NCI-H446 (cell line): Measurements from ENCODE around the gene ASTN2.

Experiments
- DNase-seq, 2 experiments: peaks; one replicate each; lab custom pipeline; 2025; lab: John Stamatoyannopoulos, UW

ASTN2 gene

DNA sequence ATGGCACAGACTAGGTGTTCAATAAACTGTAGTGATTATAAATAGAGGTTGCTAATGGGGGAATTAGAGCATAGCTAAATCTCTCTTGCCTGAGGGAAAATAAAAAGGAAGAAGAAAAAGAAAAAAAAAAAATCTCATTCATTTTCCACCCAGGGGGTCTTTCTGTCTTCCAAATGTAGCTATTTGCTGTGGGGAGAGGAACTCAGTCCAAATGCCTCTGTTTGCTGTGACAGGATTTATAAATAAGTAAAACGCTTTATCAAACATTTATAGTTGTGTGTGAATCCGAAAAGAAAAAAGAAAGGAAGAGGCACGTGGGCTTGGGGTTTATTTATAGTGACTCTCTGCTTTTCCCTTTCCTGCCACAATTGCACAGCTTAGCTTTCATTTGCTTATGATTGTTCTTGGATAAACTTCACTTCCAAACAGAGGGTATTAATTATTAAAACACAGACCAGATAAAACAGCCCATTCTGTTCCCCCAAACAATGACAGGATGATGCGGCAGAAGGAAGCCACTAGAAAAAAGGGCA lies 245.7 kb downstream of the ASTN2 start:
- DNase-seq = no peak

DNA sequence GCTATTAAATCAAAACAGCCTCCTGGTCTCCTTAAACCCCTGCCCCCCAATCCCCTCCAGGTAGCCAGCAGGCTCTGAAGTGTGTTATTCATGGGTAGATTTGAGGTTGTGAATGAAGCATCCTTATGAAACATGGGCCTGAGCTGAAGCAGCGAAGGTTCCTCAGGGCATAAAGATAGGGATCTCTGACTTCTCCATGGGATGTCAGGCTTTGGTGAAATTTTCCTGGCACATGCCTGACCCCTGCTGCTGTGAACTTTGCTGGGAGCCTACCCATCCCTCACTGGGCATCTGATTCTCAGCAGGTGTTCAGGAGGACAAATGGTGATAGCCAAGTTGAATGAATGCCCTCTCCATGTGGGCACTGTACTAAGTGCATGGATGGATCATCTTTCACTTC lies 250.3 kb downstream of the ASTN2 start:
- DNase-seq = no peak

DNA sequence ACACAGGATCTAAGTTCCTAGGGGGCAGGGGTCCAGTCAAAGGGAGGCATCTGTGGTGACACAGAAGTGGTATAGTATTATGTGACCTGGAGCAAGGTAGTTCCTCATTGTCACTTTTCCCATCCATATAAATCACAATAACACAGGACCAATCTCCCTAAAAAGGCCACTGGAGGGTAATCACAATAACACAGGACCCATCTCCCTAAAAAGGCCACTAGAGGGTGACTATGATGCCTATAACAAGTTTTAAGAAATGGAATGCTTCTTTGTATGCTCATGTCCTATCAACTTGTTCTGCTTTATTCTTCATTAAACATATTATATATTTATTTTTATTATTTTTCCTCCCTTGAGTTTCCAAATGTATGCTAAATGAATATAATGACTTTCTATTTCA lies 254.6 kb downstream of the ASTN2 start:
- peak in 1 of 2 experiments; percentile 9 for DNase-seq

DNA sequence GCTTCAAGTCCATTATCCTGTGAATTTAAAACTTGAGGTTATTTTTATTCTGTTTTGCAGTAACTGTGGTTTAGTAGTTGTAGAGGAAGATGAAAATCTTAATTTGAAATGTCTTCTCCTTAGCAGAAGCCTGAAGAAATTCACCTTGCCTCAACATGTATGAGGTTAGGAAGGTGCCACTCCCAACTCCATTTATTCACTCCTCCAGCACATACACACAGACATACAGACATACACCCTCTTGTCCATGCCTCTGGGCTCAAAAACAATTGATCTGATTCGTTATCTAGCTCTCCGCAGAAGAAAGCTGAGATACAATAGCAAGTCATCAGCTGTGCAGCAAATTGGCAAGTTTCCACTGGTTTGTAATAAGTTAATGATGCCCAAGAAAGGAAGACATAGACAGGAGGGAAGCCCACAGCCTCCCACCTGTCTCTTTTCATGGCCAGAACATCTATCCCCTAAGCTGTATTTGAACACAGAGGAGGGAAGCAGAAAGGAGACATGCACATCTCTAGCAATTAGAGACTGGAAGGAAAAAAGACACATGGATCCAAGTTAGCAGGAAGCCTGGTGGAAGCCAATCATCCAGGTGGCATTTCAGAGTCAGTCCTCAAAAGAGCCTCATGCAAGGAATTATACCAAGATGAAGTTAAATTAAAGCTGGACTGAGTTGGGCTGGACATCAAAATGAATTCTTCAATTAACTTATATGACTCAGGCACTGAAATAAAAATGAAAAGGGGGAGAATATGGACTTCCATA lies 257.9 kb downstream of the ASTN2 start:
- DNase-seq = peak in 1 of 2 experiments; percentile 33

DNA sequence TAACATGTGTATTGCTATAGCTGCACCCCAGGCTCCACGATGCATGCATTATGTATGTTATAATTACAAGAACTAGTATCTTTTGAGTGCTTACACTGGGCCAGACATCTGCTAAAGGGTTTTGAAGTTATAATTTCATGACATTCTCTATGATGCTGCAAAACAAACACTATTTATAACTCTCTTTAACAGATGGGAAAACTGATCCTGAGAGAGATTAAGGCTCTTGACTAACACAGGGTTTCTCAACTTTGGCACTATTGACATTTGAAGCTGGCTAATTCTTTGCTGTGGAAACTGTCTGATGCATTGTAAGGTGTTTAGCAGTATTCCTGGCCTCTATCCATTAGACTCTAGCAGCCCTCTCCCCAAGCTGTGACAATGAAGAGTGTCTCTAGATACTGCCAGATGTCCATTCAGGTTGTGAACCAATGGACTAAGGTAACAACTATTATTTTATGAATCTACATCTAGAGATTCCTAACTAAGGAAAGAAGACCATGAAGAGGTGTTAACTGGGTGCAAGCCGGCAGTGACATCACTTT lies 258.6 kb downstream of the ASTN2 start:
- peak; percentile 24 to 28 for DNase-seq

DNA sequence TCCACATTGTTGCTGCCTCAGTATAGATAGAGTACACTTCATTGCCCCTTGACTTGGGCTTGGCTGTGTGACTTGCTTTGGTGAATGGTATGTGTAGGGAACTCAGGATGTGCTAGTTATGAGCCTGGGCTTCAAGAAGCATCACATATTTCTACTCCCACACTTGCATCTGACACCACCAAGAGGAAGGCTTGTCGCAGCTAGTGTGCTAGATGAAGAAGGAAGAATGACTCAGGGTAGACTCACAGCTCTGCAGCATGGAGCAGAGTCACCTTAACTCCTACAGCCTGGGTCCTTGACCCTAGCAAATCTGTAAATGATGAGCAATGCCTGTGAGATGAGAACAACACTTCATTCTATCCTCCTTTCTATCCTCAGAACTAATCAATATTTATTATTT lies 261.8 kb downstream of the ASTN2 start:
- no peak for DNase-seq

DNA sequence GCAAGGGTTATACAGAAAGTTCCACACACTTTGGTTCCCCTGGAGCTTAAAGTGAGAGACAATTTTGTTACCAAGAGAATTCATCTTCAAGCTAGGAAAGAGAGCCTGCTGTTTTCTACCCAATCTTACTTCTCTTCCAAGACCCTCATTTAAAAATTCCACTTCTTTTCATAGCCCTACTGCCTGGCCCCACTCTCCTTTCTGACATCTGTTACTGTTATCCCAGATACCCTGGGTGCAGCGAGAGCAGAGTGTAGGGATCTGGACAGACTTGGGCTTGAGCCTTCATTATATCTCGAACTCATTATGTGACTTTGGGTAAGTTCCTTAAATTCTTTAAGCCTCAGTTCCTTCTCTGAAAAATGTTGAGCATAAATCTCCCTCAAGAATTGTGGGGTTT lies 263.1 kb downstream of the ASTN2 start:
- no peak for DNase-seq

DNA sequence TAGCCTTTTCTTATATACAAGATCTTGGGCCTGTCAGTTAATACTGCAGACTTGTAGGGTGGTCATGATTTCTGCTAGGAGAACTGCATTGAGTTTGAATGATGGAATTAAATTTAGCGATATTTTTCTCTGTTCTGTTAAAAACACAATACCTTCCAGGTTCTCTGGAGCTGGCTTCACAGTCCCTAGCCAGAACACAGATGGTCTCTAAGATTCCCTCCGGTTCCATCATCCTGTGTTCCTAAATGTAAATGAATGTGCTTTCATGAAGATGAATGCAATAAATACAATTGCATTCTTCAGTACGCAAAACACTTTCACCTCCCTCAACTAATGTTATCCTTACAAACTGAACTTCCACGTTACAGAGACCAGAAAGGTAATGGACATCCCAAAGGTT lies 264.9 kb downstream of the ASTN2 start:
- no peak for DNase-seq

DNA sequence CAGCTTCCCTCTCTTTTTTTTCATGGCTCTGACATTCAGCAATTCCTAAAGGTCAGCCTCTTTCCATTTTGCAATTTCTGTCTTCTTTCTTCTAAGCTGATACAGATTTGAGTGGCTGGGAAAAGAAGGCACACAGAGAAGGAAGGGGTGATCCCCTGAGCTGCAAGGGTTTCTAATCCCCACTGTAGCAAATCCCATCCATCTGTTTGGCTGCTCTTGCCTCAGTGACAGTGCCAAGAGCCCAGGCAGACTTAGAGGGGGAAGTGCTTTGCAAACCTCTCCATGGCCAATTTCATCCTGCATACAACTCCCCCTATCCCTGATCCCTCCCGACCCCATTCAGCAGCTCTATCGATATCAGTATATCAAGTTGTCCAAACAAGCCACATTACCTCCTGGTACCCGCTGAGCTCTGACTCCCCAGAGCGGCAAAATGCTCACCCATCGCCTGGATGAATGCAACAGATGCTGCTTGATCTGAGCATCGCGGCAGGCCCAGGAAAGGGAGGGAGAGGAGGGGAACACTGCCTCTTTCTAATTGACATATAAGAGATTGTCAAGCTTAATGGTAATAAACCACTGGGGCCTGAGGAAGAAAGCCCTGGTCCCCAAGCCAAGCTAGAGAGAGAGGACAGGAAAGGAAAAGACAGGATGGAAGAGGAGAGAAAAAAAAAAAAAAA lies 268.9 kb downstream of the ASTN2 start:
- peak in 1 of 2 experiments; percentile 67 for DNase-seq

DNA sequence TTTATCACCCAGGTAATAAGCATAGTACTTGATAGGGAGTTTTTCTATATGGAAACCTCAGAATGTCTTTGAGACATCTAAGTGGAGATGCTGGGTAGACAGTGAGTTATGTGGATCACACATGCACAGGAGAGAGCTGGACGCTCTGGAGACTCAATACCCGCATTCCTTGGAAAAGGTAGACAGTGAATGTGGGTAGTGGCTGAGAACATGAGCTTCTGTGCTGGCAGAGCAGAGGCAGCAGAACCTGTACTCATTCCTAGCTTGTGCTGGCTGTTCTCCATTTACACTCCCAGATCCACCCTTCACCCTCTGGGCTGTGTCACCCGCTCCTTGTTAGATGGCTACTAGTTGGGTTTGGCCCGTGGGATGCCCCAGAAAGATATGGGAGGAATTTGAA lies 269.8 kb downstream of the ASTN2 start:
- DNase-seq = no peak

DNA sequence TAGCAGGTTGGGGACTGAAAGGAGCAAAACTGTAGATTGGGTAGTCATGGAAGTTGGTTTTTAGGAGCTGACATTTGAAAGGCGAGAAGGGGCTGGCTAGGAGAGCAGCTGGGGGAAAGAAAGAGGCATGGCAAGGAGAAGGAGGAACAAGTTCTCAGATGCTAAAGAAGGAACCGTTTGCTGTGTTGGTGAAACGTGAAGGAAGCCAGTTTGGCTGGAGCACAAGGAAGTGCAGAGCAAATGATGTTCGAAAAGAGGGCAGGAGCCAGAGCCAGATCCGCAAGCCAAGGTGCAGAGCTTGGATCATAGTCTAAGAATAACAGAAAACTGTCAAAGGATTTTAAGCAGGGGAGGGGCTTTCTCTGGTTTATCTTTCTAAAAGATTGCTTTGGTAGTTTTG lies 276.6 kb downstream of the ASTN2 start:
- peak in 1 of 2 experiments; percentile 35 for DNase-seq

DNA sequence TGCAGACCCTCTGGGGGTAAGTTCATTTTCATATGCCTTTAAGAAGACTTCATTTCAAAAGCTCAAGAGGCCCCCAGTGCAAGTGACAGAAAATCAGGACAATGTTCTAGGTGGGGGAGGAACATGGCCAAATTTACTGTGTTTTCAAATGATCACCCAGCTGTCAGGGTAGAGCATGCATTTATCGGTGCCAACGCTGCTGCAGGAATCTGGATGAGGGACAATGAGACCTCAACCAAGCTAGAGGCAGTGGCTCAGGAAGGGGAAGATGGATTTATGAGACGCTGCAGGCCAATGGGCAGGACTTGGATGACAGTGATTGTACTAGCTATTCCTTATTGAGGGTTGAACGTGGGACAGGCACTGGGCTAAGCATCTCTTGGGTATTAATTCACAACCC lies 278.4 kb downstream of the ASTN2 start:
- peak; percentile 32 to 73 for DNase-seq

DNA sequence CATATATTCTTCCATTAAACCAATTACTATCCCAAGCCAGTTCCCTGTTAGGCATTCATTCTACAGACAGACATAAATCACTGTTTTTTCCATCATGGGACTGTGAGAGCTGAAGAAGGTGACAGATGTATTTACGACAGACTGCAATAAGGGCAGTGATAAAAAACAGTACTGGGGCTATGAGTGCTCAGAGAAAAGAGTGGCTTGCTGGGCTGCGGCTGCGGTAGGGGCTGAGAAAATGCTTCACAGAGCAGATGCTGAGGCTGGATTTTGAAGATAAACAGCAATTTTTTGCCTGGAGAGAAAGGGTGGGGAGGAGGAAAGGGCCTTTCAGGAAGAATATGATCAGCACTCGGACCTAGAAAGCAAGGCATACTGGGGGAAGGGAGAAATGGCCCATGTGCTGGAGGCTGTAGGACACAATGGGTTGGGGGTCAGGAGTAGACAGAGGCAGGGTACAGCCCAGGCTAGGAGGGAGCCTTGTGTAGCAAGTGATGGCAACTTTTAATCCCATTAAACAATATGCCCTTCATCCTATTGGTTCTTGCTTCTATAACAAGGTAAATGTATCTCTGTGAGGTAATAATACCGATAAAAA lies 279.3 kb downstream of the ASTN2 start:
- no peak for DNase-seq

DNA sequence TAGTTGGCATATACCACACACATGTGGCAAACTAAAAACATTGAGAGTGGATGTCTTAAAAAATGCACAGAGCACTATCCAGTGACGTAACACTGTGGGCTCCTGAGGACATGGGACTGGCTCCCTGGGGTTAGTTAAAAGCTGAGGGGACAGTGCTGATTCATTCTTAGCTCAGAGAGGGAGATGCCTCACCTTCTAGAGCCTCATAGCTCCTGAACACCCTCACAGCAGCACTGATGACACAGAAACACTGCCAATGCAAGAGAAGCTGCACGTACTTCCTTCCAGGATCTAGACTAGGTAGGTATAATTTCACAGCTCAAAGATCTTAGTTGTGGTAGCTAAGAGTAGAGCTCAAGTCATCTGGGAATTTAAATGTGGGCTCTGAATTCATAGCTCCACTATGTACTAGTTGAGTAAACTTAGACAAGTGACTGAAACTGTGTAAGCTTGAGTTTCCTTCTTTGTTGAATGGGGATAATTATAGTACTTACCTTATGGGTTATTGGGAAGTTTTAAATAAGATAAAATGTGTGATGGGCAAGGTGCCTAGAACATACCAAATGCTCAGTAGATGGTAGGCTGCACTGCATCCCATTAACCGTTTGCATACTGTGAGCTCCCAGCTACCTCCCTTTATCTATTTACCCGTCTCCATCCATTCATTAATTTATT lies 279.9 kb downstream of the ASTN2 start:
- DNase-seq = no peak

DNA sequence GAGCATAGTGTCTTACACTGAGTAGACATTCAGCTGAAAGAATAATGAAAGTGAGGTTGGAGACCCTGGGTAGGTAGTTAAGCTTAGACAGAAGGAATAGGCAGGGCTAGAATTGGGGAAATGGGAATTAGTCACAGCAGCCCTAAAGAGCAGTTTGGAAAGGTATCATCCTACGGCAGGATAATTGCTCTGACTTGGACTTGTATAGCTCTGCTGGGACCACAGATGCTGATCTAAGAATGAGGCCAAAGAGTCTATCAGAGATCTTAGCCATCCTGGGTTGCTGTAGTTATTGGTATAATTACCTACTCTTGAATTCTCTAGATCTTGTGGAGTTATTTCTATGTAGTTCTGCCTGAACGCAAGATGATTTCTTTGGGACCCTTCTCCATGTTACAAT lies 288.0 kb downstream of the ASTN2 start:
- DNase-seq = no peak

DNA sequence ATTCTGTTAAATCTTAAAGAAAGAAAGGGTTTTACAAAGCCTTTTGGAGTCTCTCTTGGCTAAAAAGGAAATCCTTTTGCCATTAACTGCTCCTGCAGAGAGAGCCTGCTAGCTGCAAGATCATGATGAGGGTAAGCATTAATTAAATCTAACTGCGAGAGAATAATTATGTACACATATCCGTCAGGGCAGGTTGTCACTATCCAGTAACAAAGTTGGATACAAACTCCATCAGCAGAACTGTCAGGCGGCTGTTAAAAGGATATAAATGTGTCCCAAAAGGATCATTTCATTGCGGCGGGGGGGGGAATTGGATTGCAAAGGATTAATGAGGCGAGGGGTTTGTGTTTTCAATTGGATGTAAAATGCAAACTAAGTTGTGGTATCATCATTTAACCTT lies 289.3 kb downstream of the ASTN2 start:
- DNase-seq = no peak

DNA sequence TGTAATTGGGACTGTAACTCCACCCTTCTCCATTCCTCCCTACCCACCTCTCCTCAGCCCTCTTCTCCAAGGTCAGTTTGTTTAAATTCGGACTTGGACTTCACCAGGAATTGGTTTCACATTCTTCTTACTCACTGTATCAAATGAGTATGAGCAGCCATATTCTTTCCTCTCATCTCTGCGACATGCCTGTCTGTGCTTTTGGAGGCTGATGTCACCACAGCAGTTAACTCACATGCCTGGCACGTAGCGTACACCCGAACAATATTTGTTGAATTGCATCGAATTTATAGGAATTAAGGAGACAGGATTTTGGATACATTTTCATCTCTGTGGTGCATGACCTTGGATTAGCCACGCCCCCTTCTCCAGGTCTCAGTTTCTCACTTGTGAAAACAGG lies 291.1 kb downstream of the ASTN2 start:
- no peak for DNase-seq

DNA sequence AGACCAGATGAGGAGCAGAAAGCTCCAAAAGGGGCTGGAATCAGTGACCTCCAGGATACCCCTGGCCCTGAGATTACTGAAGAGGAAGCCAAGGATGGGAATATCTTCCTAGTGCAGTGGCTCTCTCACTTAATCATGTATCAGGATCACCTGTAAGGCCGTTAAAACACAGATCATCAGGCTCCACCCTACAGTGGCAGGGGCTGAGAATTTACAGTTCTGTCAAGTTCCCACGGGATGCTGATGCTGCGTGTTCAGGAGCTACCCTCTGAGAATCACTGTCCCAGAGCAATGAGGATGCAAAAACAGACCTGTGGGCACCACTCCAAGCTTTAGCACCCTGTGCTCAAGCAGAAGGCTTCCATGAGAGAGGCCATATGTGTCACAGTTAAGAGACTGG lies 291.9 kb downstream of the ASTN2 start:
- no peak for DNase-seq

DNA sequence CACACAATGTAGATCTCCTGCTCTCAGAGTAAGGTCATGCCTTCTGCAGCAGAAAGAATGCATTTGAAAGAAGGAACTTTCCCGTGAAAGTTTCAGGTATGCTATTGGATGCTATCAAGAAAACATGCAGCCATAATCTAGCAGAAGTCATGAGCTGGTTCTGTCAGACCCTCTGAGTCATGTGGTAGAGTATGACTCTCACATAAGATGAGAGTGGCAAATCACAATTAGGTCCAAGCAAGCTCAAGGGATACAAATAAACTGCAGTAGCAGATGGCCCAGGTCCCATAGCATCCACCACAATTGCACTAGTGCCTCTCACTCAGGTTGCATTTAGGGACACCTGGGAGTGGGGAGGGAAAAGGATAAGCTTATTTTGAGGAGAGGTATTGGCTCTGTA lies 292.8 kb downstream of the ASTN2 start:
- no peak for DNase-seq

DNA sequence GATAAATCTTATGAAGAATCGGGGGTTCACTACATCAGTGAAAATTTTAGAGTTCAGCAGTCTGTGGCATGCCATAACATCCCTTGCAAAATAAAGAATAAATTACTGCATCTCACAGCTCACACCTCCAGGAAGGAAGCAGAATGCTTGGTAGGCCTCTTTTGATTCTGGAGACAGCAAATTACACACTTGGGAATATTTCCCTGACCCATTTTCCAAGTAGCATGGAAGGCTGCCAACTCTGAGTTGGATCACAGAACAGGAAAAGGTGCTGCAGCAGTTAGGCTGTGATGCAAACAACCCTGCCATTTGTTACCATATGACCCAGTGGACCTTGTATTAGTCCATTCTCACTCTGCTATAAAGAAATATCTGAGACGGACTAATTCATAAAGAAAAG lies 293.5 kb downstream of the ASTN2 start:
- DNase-seq = peak in 1 of 2 experiments; percentile 56

DNA sequence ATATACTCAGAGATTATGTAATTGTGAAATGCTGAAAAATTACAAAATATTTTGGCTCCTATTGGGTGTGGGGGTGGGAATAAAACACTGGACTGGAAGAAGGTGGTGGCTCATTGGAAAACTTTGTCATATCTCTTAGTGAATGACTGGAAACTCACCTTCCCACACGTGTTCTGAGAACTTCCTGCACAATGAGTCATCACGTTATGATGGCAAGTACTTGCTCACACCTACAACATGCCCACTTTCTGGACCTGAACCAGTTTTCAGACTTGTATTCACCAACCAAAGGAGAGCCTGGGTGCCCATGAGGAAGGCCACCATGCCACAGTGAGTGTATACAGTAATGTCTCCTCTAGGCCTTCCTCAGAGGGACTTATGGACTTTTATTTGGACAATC lies 294.8 kb downstream of the ASTN2 start:
- no peak for DNase-seq

DNA sequence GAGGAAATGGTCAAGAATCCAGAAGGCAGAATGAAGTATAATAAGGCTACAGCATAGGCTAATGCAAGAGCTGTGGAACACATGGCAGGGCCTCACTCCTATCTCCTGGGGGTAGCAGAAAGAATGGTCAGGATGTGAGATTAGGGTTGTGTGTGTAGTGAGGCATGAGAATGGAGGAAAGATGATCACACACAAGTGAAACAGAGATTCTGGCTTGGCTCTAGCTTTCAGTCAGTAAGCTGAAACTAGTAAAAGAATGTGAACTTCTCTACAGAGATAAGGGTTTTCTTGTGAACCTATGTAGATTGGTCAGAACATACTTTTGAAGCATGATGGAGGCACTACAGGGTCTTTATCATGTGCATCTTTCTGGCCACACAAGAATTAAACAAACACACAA lies 298.8 kb downstream of the ASTN2 start:
- DNase-seq = no peak
